HepG2 (cell line): ENCODE data around the gene TOB1. TPM values are rescaled to one million over a fixed set of nuclear protein-coding genes. Genes with fewer than 3 reads are reported as not detected.

Source experiments
- AHR ChIP-seq: IDR thresholded peaks from 2 replicates; pipeline ENCODE4 v1.6.1; 2018; ENCODE audit warnings: missing genetic modification reagents, missing compliant biosample characterization
- ARID2 ChIP-seq: sonication (generic); formaldehyde crosslinking; IDR thresholded peaks from 2 replicates; pipeline ENCODE4 v1.8.1; 2022; ENCODE audit warnings: mild to moderate bottlenecking, missing genetic modification reagents, borderline replicate concordance
- DPF2 ChIP-seq: sonication (generic); formaldehyde crosslinking; IDR thresholded peaks from 2 replicates; pipeline ENCODE4 v1.4.0; 2020; ENCODE audit warnings: mild to moderate bottlenecking, low read depth, missing genetic modification reagents, borderline replicate concordance
- FOXA1 ChIP-seq, 2 experiments: fragments of 450-650 bp in 1 of 2; sonication (generic) in 1 of 2; formaldehyde crosslinking in 1 of 2; IDR thresholded peaks; 2 replicates each; pipeline versions ENCODE4 v1.4.0 to v1.6.1; 2016 to 2020; ENCODE audit warnings: missing genetic modification reagents in 1 of 2
- HNRNPL ChIP-seq: fragments of 200-400 bp; formaldehyde crosslinking; IDR thresholded peaks from 2 replicates; pipeline ENCODE4 v1.6.1; 2017; ENCODE audit warnings: mild to moderate bottlenecking, low read depth, low read length
- IKZF5 ChIP-seq: IDR thresholded peaks from 2 replicates; pipeline ENCODE4 v1.6.1; 2018; ENCODE audit warnings: missing genetic modification reagents, mild to moderate bottlenecking, missing compliant biosample characterization
- MIER3 ChIP-seq: IDR thresholded peaks from 2 replicates; pipeline ENCODE4 v1.6.1; 2016; ENCODE audit warnings: missing compliant biosample characterization, borderline replicate concordance
- STAG1 ChIP-seq: sonication (generic); formaldehyde crosslinking; IDR thresholded peaks from 2 replicates; pipeline ENCODE4 v1.4.0; 2020; ENCODE audit warnings: missing genetic modification reagents
- ZBTB10 ChIP-seq: sonication (generic); formaldehyde crosslinking; IDR thresholded peaks from 2 replicates; pipeline ENCODE4 v1.4.0; 2020; ENCODE audit warnings: missing genetic modification reagents, borderline replicate concordance
- ZBTB44 ChIP-seq: sonication (generic); formaldehyde crosslinking; IDR thresholded peaks from 2 replicates; pipeline ENCODE4 v1.4.0; 2020; ENCODE audit warnings: missing genetic modification reagents
- ZNF337 ChIP-seq: sonication (generic); formaldehyde crosslinking; IDR thresholded peaks from 2 replicates; pipeline ENCODE4 v1.5.1; 2020; ENCODE audit warnings: missing genetic modification reagents, low read depth, mild to moderate bottlenecking, borderline replicate concordance
- ZNF383 ChIP-seq: sonication (generic); formaldehyde crosslinking; IDR thresholded peaks from 2 replicates; pipeline ENCODE4 v1.4.0; 2020; ENCODE audit warnings: missing genetic modification reagents, mild to moderate bottlenecking, borderline replicate concordance
- ZNF431 ChIP-seq: sonication (generic); formaldehyde crosslinking; IDR thresholded peaks from 2 replicates; pipeline ENCODE4 v1.9.0; 2022; ENCODE audit warnings: missing genetic modification reagents, low read depth, mild to moderate bottlenecking, borderline replicate concordance
- polyA plus RNA-seq, 8 experiments: library from polyadenylated mRNA; depleted of rRNA in 3 of 8; stranded (reverse) in 7 of 8; unstranded in 1 of 8; fragments of >200 nt; fragmentation: Illumina TruSeq in 4 of 8; extraction: Trizol in 4 of 8; gene quantifications; 2 replicates each; pipeline versions ENCODE4 v1.2.1 to v1.2.3, GENCODE V29; 2011 to 2016; ENCODE audit warnings: low read depth in 4 of 8, missing spikeins in 1 of 8, mixed read lengths in 1 of 8; ENCODE audit not compliant: insufficient read depth in 1 of 8
- total RNA-seq, 5 experiments: library from RNA; depleted of rRNA; stranded (reverse); fragments of >200 nt; fragmentation: Illumina TruSeq; extraction: Trizol; gene quantifications; 2 replicates each; pipeline ENCODE4 v1.2.3, GENCODE V29; 2016; ENCODE audit warnings: low read depth in 1 of 5
- TF ChIP-seq, protein P1 (sequence below): sonication (generic); formaldehyde crosslinking; IDR thresholded peaks from 2 replicates; pipeline ENCODE4 v1.8.1; 2023; ENCODE audit warnings: missing genetic modification reagents, inconsistent platforms, borderline replicate concordance
- TF ChIP-seq, protein P2 (sequence below): IDR thresholded peaks from 2 replicates; pipeline ENCODE4 v1.6.1; 2012; ENCODE audit warnings: inconsistent platforms
- TF ChIP-seq, protein P3 (sequence below): sonication (generic); formaldehyde crosslinking; IDR thresholded peaks from 2 replicates; pipeline ENCODE4 v1.5.1; 2020; ENCODE audit warnings: mild to moderate bottlenecking, moderate library complexity, missing genetic modification reagents

The TOB1 gene
- total and polyA plus RNA-seq, 2 of the 13 experiments (the other 11 are each of a cell fraction or from before 2014, with no cell fraction given) = 21.9 to 57.7 TPM

DNA sequence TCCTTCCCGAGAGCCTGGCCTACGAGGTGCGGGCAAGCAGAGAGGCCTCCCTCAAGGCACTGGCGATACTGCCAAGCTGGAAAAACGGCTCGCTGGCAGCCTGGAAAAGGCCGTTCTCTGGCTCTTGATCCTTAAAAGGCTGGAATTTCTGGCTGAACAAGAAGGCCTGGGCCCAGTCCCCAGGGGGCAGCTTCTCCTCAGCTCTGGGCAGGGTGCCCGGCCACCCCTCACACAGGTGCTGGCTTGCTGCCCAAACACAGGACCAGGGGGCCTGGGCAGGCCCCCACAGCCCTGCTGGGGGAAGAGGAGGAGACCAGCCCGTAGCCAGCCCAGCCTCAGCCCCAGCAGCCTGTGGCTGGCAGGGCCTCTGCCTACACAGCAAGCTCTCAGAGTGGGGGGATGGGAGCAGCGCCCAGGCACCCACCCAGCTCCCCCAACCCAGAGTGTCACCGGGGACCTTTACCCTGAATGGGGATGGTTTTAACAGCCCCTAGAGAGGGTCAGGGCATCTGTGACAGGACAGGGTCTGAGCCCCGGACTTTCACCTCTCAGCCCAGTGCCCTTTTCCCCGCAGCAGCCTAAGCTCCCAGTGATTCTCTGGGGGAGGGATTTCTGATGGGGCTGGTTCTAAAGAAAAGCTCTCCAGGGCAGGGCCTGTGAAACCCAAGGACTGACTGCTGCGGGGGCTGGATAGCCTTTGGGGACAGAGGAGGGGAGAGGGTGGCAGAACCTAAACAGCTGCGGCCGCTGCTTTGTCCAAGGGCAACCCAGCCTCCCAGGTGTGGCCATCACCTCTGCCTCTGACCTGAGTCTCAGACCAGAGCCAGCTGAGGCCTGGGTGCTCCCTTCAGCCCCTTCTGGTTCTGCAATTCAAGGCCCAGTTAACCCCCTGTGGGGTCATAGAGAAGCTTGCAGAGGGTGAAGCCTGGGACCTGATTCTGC is 38.6 kb upstream of the TOB1 start (continued):
- TF ChIP-seq, protein P1, sequence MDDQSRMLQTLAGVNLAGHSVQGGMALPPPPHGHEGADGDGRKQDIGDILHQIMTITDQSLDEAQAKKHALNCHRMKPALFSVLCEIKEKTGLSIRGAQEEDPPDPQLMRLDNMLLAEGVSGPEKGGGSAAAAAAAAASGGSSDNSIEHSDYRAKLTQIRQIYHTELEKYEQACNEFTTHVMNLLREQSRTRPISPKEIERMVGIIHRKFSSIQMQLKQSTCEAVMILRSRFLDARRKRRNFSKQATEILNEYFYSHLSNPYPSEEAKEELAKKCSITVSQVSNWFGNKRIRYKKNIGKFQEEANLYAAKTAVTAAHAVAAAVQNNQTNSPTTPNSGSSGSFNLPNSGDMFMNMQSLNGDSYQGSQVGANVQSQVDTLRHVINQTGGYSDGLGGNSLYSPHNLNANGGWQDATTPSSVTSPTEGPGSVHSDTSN (CRISPR knock-in tag) = no peak
- TF ChIP-seq IKZF5 (0 out of 2 replicates have a peak, but pooled peaks have one; percentile 13), ZNF337 (CRISPR knock-in tag) (peak; percentile 63; the same call in 1 of the 2 replicates), ZNF431 (CRISPR knock-in tag) (no peak), ZNF383 (CRISPR knock-in tag) (no peak), AHR (CRISPR knock-in tag) (no peak), ZBTB44 (CRISPR knock-in tag) (no peak), FOXA1 (IDR thresholded peaks at IDR 0.05) (no peak), FOXA1 (CRISPR knock-in tag; IDR thresholded peaks at IDR 0.05) (no peak; the same call in 1 of the 2 replicates), ARID2 (CRISPR knock-in tag) (peak; percentile 64; the same call in 1 of the 2 replicates), ZBTB10 (CRISPR knock-in tag) (peak; percentile 33; the same call in 1 of the 2 replicates), STAG1 (CRISPR knock-in tag) (peak; percentile 28; the same call in 1 of the 2 replicates), DPF2 (CRISPR knock-in tag) (0 out of 2 replicates have a peak, but pooled peaks have one; percentile 30), MIER3 (no peak), HNRNPL (peak; percentile 97)
- TF ChIP-seq, protein P2, sequence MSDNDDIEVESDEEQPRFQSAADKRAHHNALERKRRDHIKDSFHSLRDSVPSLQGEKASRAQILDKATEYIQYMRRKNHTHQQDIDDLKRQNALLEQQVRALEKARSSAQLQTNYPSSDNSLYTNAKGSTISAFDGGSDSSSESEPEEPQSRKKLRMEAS = peak; percentile 28; the same call in 1 of the 2 replicates
- TF ChIP-seq, protein P3, sequence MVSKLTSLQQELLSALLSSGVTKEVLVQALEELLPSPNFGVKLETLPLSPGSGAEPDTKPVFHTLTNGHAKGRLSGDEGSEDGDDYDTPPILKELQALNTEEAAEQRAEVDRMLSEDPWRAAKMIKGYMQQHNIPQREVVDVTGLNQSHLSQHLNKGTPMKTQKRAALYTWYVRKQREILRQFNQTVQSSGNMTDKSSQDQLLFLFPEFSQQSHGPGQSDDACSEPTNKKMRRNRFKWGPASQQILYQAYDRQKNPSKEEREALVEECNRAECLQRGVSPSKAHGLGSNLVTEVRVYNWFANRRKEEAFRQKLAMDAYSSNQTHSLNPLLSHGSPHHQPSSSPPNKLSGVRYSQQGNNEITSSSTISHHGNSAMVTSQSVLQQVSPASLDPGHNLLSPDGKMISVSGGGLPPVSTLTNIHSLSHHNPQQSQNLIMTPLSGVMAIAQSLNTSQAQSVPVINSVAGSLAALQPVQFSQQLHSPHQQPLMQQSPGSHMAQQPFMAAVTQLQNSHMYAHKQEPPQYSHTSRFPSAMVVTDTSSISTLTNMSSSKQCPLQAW (CRISPR knock-in tag) = 0 out of 2 replicates have a peak, but pooled peaks have one; percentile 56
